IPS-NIHi11 (cell line): ENCODE measurements around the gene MAGEB17.
"Not testable (repeated sequence)": the region's sequence is repeated elsewhere in the genome, so short reads cannot be mapped to it uniquely, and the experiment has no call there.

ENCODE experiments used
- DNase-seq: peaks from one replicate; pipeline ENCODE4 v3.0.0; 2012; ENCODE audit warnings: mixed read lengths, low spot score

Gene MAGEB17

GRCh38 chrX:16156692-16157331 is 10.5 kb upstream of the MAGEB17 start:
- no peak for DNase-seq

- no peak for DNase-seq
Measured at GRCh38 chrX:16160729-16161128, 6.6 kb upstream of the MAGEB17 start.

- not testable (repeated sequence) for DNase-seq
Measured at GRCh38 chrX:16161173-16161572, 6.1 kb upstream of the MAGEB17 start.

GRCh38 chrX:16162391-16162790 is 4.9 kb upstream of the MAGEB17 start:
- no peak for DNase-seq

GRCh38 chrX:16164748-16165147 is 2.5 kb upstream of the MAGEB17 start:
- no peak for DNase-seq

GRCh38 chrX:16171039-16171438 is 3.8 kb downstream of the MAGEB17 start:
- no peak for DNase-seq

GRCh38 chrX:16171944-16172343 is 4.7 kb downstream of the MAGEB17 start:
- DNase-seq = no peak

- DNase-seq = no peak
Measured at GRCh38 chrX:16172391-16172790, 5.1 kb downstream of the MAGEB17 start.

GRCh38 chrX:16175329-16176061 is 8.2 kb downstream of the MAGEB17 start:
- DNase-seq = no peak

GRCh38 chrX:16177260-16177659 is 10.0 kb downstream of the MAGEB17 start:
- no peak for DNase-seq

- not testable (repeated sequence) for DNase-seq
Measured at GRCh38 chrX:16183843-16184242, 16.6 kb downstream of the MAGEB17 start.

GRCh38 chrX:16185725-16186136 is 18.4 kb downstream of the MAGEB17 start:
- DNase-seq = no peak

- no peak for DNase-seq
Measured at GRCh38 chrX:16186380-16187007, 19.2 kb downstream of the MAGEB17 start.

GRCh38 chrX:16187024-16187760 is 19.9 kb downstream of the MAGEB17 start:
- DNase-seq = no peak

GRCh38 chrX:16188687-16189086 is 21.4 kb downstream of the MAGEB17 start:
- no peak for DNase-seq

GRCh38 chrX:16191605-16192004 is 24.3 kb downstream of the MAGEB17 start:
- DNase-seq = no peak

GRCh38 chrX:16196829-16197228 is 29.5 kb downstream of the MAGEB17 start:
- DNase-seq = no peak

- no peak for DNase-seq
Measured at GRCh38 chrX:16199343-16199742, 32.1 kb downstream of the MAGEB17 start.

- DNase-seq = no peak
Measured at GRCh38 chrX:16202943-16203342, 35.7 kb downstream of the MAGEB17 start.

GRCh38 chrX:16204538-16204937 is 37.3 kb downstream of the MAGEB17 start:
- DNase-seq = no peak

GRCh38 chrX:16205840-16206239 is 38.6 kb downstream of the MAGEB17 start:
- no peak for DNase-seq

- no peak for DNase-seq
Measured at GRCh38 chrX:16207634-16208033, 40.4 kb downstream of the MAGEB17 start.

GRCh38 chrX:16208601-16209000 is 41.3 kb downstream of the MAGEB17 start:
- no peak for DNase-seq
